Cardiac fibroblast (primary cell): ENCODE data around the gene FGFBP1.
"Not testable (repeated sequence)": the region's sequence is repeated elsewhere in the genome, so short reads cannot be mapped to it uniquely, and the experiment has no call there.

Source experiments
- DNase-seq, 2 donors: peaks; one replicate each; pipeline versions ENCODE4 v3.0.0 to v3.0.0-alpha.2; 2010; ENCODE audit warnings: low read depth in 2 of 2
- H3K4me3 ChIP-seq, 2 donors: replicated peaks in 1 of 2; 1 replicate in 1 of 2; 2 replicates in 1 of 2; pipeline ENCODE4 v1.5.1; 2011; ENCODE audit warnings: low read depth in 2 of 2, low read length in 2 of 2, mild to moderate bottlenecking in 2 of 2, moderate library complexity in 1 of 2
- TF ChIP-seq, protein P1 (sequence below): IDR thresholded peaks from one replicate; pipeline ENCODE4 v1.5.1; 2011; ENCODE audit warnings: low read depth, mild to moderate bottlenecking, low read length, inconsistent platforms

The FGFBP1 gene

GRCh38 chr4:15926486-15926885, 12.1 kb downstream of the FGFBP1 start:
- peak in 1 of 2 donors; percentile 64 for DNase-seq
- TF ChIP-seq, protein P1, sequence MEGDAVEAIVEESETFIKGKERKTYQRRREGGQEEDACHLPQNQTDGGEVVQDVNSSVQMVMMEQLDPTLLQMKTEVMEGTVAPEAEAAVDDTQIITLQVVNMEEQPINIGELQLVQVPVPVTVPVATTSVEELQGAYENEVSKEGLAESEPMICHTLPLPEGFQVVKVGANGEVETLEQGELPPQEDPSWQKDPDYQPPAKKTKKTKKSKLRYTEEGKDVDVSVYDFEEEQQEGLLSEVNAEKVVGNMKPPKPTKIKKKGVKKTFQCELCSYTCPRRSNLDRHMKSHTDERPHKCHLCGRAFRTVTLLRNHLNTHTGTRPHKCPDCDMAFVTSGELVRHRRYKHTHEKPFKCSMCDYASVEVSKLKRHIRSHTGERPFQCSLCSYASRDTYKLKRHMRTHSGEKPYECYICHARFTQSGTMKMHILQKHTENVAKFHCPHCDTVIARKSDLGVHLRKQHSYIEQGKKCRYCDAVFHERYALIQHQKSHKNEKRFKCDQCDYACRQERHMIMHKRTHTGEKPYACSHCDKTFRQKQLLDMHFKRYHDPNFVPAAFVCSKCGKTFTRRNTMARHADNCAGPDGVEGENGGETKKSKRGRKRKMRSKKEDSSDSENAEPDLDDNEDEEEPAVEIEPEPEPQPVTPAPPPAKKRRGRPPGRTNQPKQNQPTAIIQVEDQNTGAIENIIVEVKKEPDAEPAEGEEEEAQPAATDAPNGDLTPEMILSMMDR, result no peak

DNA sequence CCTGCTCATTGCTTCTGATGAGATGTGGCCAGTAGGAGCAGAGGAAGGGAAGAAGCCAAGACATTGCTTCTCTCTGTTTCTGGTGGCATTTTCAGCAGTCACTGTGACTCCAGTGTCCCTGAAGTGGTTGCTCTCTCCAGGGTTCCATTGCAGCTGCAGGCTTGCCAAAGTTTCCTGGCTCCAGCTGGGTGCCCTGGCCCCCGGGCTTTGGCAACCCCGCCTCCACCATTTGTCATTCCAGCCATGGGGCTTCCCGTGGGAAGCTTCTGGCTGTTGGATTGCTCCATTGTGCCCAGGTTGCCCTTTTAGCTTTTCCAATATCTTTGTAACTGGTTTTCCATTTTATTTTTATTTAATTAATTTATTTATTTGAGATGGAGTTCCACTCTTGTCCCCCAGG, 12.7 kb downstream of the FGFBP1 start:
- DNase-seq, result no peak
- H3K4me3 ChIP-seq, result no peak overlapping the region
- TF ChIP-seq, protein P1, result no peak

More at GRCh38 chr4:15926486-15926885, 12.1 kb downstream of the FGFBP1 start:
- H3K4me3 ChIP-seq, result no peak overlapping the region

GRCh38 chr4:15921592-15921932, 17.0 kb downstream of the FGFBP1 start:
- H3K4me3 ChIP-seq, result no peak overlapping the region
- TF ChIP-seq, protein P1, result no peak
- DNase-seq, result no peak

DNA sequence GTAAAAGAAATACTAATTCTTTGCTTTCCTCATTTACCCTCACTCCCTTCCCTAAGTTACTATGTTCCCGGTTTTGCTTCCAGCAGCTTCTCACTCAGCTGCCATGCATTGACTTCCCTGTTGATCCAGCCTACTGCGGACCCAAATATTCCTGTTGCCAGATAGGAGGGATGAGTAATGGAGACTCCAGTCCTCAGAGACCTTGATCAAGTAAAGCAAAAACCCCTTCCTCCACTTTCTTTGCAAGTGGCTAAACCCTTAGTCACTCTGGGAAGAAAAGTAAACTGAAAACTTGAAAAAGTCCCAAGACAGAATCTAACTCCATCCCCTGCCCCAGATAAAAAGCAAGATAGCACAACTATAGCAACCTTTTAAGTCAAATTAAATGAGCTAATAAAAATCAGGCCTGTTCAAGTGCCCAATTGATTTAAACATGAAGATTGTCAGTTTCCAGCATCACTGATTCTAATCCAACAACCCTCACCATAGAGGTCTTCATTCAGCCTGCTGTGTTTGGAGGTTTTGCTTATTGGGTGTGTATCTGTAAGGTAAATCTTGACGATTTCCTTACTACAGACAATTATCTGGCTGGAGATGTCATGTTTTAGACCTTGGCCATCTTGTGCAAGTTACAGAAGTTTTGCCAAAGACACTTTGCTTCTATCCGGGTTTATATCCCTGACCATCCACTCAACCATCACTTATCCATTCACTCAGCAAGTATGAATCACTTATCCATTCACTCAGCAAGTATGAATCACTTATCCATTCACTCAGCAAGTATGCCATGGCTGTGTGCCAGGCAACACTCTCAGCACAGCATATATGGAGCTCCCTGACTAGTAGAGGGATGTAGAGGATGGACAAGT, 17.6 kb downstream of the FGFBP1 start:
- TF ChIP-seq, protein P1, result no peak
- no peak overlapping the region for H3K4me3 ChIP-seq
- DNase-seq, result peak; percentile 94 to 98

GRCh38 chr4:15918484-15919129, 19.9 kb downstream of the FGFBP1 start:
- DNase-seq, result no peak
- H3K4me3 ChIP-seq, result no peak overlapping the region
- TF ChIP-seq, protein P1, result no peak

DNA sequence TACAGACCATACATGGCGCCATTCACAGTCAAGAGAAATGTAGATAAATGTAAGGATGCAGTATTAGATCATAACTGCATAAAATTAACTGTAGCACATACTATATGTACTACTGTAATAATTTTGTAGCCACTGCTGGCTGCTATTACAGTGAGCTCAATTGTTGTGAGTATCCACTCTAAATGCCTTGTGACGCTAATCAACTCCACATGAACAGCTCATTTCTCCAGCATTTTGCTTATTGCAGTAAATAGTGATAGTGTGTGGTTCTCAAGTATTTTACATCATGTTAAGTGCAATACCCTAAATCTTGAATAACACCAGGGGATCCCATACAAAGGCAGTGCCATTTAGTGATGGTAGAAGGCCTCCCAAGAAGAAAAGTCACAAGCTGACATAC, 21.2 kb downstream of the FGFBP1 start:
- TF ChIP-seq, protein P1, result no peak
- no peak overlapping the region for H3K4me3 ChIP-seq

DNA sequence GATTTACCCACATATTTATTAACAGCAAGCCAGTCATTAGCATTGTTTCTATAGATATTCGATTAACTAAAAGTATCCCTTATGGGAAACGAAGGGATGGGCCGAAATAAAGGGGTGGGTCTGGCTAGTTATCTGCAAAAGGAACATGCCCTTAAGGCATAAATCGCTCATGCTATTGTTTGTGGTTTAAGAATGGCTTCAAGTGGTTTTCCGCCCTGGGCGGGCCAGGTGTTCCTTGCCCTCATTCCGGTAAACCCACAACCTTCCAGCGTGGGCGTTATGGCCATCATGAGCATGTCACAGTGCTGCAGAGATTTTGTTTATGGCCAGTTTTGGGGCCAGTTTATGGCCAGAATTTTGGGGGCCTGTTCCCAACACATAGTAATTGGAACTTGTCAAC, 22.2 kb downstream of the FGFBP1 start:
- not testable (repeated sequence) for DNase-seq, H3K4me3 ChIP-seq

More for the DNA sequence above, 21.2 kb downstream of the FGFBP1 start:
- DNase-seq, result no peak
